ENCODE results near the gene THOC5.
"Not testable (repeated sequence)": the region's sequence is repeated elsewhere in the genome, so short reads cannot be mapped to it uniquely, and the experiment has no call there.

THOC5 gene

DNA sequence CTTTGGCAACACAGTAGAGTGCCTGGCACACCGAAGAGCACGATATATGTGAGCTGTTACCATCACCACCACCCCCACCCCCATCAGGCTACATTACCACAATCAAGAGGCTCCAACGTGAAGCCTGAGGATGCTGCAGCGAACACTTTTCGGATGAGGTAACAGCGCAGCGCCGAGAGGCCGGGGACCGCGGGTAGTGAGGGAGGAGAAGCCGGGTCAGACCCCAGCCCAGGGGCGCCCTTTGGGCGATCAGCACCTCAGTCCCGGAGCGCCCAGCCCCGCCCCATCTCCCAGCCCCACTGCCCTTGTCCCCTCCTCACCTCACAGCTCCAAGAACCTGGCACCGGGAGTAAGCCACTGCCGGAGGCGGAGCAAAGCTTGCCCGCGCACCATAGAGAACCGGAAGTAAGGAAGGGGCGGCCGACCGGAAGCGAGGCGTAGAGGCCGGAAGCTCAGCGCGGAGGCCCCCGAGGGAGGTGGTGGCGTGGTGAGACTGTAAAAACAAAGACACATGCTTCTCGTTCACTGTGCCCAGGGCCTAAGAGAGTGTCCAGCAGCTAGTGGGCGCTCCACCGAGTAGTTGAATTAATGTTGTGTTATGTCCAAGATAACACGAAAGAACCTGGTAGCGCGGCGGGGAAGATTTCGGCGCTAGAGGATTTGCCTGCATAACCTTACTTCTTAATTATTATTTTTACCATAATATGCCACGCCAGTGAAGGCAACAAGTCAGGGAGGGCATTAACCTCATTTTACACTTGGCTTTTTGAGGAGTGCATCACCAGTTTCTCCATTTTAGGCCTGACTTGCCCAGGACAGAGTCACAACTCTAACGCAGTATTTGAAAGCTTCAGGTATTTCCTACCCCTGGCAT, at the start of gene THOC5:
Gene THOC5, minus strand, starts transcription at position 407 of the 874 bp plus-strand sequence. CDS start 4,610 bp downstream, outside the sequence.
- DNase-seq = peak; percentile 85

DNA sequence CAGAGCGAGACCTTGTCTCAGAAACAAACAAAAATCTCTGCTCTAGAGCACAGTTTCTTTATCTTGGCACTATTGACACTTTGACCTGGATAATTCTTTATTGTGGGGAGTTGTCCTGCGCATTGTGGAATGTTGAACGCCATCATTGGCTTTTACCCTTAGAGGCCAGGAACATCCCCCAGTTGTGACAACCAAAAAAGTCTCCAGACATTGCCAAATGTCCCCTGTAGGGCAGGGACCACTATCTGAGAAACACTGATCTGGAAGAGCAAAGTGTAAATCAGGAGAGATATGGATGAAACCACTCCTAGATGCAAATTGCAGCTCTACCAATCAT, 45.1 kb upstream of the THOC5 start:
- DNase-seq = no peak

DNA sequence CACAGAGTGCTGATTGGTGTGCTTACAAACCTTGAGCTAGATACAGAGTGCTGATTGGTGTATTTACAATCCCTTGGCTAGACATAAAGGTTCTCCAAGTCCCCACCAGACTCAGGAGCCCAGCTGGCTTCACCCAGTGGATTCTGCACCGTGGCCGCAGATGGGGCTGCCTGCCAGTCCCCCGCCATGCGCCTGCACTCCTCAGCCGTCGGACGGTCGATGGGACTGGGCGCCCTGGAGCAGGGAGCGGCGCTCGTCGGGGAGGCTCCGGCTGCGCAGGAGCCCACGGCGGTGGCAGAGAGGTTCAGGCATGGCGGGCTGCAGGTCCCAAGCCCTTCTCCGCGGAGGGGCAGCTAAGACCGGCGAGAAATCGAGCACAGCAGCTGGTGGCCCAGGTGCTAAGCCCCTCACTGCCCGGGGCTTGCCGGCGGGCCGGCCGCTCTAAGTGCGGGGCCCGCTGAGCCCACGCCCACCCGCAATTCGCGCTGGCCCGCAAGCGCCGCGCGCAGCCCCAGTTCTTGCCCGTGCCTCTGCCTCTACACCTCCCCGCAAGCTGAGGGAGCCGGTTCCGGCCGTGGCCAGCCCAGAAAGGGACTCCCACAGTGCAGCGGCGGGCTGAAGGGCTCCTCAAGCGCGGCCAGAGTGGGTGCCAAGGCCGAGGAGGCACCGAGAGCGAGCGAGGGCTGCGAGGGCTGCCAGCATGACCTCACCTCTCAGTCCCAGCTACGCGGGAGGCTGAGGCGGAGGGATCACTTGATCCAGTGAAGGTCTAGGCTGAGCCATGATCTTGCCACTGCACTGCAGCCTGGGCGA, 44.5 kb upstream of the THOC5 start:
- not testable (repeated sequence) for DNase-seq

DNA sequence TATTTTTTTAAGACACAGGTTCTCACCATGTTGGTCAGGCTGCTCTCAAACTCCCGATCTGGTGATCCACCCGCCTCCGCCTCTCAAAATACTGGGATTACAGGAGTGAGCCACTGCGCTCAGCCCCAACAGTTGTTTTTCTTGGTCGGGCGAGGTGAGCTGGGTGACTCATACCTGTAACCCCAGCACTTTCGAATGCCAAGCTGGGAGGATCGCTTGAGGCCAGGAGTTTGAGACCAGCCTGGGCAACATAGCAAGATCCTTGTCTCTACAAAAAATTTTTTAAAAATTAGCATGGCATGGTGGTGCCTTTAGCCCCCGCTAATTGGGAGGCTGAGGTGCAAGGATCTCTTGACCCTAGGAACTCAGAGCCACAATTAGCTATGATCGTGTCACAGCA, 42.9 kb upstream of the THOC5 start:
- DNase-seq = no peak

DNA sequence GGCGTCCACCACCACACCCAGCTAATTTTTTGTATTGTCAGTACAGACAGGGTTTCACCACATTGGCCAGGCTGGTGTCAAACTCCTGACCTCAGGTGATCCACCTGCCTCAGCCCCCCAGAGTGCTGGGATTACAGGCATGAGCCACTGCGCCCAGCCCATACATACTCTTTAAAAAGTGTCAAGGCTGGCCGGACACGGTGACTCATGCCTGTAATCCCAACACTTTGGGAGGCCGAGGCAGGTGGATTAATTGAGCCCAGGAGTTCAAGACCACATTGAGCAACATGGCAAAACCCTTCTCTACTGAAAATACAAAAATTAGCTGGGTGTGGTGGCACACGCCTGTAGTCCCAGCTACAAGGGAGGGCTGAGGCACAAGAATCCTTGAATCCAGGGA, 40.9 kb upstream of the THOC5 start:
- not testable (repeated sequence) for DNase-seq

DNA sequence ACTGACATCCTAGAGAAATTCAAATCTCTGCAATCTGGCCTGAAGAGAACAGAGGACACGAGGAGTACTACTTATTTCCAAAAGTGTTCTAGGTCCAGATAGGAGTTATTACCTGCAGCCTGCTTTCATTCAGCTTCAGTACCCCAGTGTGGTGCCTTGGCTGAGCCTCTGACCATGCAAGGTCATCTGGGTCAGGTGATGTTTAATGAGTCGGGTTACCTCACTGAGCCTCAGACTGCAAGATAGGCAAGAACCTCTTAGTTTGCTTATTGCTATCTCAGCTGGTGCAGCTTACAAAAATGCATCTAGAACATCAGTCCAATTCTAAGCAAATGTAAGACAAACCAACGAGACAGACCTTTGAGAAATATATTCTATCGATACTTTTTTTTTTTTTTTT, 40.4 kb upstream of the THOC5 start:
- no peak for DNase-seq

DNA sequence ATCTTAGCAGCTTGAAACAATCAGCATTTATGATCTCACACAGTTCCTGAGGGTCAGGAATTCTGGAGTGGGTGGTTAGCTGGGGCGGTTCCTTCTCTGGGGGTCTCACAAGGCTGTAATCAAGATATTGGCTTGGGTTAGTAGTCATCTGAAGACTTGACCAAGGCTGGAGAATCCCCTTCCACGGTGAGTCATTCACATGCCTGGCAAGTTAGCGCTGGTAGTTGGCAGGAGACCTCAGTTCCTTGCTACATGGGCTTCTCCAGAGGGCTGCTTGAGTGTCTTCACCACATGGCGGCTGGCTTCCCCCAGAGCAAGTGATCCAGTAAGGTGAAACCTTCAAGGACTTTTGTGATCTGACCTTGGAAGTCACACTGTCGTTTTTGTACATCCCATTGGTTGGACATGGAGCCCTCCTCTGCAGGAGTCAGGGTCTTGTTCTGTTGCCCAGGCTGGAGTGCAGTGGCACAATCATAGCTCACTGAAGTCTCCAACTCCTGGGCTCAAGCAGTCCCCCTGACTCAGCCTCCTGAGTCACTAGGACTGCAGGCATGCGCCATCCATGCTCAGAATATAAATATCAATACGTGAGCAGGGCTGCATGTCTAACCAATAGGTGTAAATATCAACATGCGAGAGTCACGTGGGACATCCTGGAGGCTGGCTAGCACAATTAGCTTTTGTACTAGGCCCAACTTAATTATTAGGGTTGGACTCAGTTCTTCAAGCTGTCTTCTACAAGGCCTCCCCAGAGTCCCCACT, 34.6 kb upstream of the THOC5 start:
- no peak for DNase-seq

DNA sequence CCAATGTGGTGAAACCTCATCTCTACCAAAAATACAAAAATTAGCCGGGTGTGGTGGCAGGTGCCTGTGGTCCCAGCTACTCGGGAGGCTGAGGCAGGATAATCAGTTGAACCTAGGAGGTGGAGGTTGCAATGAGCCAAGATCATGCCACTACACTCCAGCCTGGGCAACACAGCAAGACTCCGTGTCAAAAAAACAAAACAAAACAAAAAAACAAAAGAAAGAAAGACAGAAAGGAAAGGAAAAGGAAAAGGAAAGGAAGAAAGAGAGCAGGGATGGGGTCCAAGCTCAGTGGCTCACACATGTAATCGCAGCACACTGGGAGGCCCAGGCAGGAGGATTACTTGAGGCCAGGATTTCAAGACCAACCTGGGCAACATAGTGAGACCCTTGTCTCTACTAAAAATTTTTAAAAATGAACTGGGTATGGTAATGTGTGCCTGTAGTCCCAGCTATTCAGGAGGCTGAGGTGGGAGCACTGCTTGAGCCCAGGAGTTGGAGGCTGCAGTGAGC, 32.7 kb upstream of the THOC5 start:
- not testable (repeated sequence) for DNase-seq

DNA sequence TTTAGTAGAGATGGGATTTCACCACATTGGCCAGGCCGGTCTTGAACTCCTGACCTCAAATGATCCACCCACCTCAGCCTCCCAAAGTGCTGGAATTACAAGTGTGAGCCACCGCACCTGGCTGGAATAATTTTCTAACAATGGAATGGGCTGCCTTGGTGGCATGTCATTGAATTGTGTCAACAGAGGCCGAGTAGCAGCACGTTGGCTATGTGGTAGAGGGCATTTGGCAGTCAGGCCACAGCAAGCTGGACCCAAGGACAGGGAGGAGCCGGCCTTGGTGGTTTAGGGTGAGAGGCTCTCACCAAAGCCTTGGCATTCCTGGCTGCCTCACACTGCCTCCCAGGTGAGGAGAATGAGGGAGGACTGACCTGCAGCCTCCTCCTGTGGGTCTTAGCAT, 31.4 kb upstream of the THOC5 start:
- DNase-seq = no peak

DNA sequence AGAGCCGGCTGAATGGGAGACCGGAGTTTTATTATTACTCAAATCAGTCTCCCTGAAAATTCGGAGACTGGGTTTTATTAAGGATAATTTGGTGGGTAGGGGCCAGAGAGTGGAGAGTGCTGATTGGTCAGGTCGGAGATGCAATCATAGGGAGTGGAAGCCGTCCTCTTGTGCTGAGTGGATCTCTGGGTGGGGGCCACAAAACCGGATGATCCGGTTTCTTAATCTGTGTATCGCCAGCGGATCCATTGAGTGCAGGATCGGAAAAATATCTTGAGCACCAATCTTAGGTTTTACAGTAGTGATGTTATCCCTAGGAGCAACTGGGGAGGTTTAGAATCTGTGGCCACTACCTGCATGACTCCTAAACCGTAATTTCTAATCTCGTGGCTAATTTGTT, 28.2 kb upstream of the THOC5 start:
- DNase-seq = no peak

DNA sequence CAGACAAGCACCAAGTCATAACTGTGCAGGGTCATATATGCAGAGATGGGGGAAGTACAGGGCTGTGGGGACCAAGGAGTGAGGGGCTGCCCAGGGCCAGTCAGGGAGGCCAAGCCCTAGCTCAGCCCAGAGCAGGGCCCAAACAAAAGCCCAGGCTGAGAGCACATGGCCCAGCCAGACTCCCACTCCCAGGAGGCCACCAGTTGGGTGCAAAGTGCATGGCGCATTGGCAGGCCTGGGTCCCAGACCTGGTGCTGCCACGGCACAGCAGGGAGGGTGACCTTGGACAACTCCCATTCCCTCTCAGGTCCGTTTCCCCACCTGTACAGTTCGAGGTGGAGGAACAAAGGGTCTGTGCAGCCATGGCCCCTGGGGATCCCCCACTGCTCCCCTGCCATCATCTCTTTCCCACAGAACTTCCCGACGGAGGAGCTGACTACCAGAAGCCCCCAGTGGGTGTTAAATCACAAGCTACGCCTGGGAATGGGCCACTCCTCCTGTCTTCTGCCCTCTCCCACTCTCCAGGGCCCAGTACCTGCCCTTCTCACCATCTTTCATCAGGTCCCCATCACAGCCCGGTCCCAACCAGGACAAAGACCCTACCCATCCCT, 26.7 kb upstream of the THOC5 start:
- no peak for DNase-seq

DNA sequence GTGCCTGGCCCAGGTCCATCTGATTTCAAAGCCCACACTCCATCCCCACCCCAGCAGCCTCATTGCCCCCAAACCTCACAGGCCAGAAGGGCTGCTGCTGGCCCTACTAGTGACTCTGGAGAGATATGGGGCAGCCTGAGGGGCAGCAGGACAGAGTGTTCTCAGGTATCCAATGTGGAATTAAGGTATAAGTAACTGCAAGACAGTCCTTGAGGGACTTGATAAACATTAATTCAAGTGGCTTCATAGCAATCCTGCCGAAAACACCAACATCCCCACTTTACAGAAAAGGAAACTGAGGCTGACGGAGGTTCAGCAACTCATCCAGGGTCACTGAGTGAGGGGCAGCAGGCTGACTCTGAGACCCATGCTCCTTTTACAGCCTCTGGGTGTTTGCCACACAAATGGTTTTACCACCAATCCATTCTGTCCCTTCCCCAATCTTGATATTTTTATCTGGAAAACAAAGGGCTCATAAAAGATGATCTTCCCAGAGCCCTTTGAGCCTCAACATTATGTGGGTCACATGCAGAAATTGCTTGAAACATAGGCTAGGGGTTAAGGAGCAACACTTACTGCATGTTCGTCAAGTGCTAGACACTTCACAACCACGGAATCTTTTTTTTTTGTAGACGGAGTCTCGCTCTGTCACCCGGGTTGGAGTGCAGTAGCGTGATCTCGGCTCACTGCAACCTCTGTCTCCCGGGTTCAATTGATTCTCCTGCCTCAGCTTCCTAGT, 25.1 kb upstream of the THOC5 start:
- no peak for DNase-seq

DNA sequence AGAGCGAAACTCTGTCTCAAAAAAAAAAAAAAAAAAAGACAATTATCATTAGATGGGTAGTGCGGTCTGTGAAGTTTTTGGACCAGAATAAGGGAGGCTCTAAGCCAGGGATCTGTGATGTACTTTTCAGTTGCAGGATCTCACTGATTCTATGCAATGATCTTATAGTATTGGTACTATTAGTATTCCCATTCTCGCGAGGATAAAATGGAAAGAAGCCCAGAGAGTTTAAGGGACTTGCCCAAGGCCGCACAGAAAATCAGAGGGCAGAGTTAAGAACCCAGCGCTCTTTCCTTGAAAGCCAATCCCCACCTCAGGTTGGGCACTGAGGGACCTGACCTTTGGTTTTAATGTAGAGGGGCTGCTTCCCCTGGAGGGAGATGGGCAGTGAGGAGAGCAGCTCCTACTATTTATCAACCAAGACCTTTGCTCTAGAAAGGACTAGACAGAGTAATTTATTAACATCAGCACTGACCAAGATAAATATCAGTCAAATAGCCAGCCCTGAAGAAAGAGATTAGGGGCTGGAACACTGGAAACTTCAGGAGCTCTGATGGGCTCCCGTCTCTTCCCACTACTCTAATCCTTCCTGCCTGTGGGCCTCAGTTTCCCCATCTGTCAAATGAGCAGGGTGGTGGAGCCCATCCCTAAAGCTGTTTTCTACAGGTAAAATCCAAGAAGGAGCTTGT, 21.3 kb upstream of the THOC5 start:
- DNase-seq = no peak

DNA sequence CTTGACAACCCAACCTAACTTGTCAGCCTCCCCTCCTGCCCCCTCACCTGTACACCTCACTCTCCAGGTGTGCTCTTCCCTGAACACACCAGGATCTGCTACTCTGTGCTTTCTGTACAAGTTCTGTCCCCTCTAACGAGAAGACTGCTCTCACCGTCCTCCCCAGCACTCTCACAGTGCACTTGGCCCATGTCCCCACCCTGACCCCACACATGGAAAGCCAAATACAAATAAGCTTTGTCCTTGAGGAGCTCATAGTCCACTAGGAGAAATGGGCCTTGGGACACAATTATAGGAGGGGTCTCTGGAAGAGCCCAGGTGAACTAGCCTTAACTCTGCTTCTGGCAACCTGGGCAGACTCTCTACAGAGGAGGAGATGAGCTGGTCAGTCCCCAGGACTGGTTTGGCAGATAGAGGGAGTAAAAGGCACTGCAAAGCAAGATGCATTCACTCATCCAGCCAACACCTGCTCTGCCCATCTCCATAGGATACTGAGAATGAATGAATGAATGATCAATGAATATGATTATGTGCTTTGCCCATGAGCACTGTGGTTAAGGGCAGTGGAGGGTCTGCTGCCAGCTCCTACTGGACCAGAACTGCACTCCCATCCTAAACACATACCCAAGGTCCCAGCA, 17.5 kb upstream of the THOC5 start:
- no peak for DNase-seq

DNA sequence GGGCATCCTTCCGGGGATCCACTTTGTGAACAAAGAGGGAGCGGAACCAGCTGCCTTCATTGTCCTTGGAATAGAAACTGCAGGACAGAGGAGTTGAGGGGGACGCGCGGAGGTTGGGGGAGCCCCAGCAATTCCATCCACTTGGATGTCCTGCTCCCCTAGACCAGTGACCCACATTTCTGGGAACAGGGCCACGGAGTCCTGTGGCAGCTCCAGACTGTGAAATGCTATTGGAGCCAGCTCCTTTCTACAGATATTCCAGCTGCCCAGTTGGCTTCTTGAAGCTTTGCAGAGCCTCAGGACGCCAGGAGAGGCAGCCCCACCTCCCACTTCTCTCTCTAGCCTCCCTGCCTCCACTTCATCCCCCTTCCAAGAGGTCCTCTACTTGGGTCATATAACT, 16.9 kb upstream of the THOC5 start:
- no peak for DNase-seq

DNA sequence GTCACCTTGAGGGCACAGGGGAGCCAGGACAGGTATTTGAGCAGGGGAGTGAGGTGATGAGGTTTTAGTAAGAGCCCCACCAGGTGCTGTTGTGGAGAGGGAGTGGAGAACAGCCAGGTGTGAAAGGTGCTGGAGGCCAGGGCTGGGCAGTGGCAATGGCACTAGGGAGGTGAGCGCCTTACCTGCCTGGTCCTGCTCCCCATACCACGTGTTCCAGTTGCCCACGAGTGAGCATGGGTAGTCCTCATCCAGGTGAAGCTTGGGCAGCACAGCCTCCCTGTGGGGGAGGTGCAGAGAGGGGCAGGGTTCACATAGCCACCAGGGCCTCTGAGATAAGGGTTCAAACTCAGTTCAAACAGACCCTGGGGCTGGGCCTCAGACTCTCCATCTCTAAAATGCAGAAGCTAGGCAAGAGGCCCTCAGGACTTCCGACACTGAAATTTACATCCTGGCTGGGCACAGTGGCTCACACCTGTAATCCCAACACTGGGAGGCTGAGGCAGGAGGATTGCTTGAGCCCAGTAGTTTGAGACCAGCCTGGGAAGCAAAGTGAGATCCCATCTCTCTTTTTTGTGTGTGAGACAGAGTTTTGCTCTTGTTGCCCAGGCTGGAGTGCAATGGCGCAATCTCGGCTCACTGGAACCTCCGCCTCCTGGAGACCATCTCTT, 15.6 kb upstream of the THOC5 start:
- no peak for DNase-seq

DNA sequence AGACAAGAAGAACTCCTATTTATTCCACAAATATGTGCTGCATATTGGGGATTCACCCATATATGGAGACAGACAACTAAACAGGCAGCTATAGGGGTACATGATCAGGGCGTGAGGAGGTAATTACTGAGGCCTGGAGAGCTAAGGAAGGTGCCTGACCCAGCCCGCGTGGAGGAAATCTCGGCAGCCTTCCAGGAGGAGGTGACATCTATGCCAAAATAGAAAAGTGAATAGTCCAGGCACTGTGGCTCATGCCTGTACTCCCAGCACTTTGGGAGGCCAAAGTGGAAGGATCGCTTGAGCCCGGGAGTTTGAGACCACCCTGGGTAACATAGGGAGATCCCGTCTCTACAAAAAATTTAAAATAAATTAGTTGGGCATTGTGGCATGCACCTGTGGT, 13.8 kb upstream of the THOC5 start:
- DNase-seq = no peak

DNA sequence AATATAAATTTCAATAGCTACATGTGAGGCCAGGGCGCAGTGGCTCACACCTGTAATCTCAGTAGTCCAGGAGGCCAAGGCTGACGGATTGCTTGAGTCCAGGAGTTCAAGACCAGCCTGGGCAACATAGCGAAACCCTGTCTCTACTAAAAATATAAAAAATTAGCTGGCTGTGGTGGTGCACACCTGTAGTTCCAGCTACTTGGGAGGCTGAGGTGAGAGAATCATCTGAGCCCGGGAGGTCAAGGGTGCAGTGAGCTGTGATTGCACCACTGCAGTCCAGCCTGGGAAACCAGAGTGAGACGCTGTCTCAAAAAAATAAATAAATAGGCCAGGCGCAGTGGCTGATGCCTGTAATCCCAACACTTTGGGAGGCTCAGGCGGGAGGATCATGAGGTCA, 13.0 kb upstream of the THOC5 start:
- DNase-seq = not testable (repeated sequence)

DNA sequence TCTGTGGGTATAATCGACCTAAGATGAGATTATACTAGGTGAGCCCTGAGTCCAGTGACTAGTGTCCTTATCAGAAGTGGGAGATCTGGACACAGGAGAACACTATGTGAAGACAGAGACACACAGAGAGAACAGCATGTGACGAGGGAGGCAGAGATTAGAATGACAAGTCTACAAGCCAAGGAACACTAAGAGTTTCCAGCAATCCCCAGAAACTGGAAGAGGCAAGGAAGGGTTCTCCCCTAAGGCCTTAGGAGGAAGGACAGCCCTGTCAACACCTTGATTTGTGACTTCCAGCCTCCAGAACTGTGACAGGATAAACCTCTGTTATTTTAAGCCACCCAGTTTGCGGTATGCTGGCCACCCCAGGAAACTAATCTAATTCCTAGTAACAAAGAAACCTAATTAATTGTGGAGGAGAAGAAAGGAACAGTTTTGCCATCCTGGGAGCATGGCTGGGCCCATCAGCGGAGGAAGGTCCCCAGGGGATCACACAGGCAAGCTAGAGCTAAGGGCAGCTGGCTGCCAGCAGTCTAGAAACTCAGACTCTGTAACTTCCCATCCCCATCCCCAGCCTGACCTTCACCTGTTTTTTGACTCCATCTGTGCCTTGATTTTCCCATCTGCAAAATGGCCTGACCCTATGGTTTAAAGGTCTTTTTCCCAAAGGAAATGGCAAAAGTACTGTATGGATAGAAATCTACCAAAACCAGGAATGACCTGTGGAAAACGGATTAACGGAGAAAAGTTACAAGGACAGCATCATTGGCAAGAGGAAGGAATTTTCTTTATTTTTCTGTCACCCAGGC, 10.3 kb upstream of the THOC5 start:
- no peak for DNase-seq

Measured in stimulated activated CD4-positive, alpha-beta T cell treated with anti-CD3 and anti-CD28 coated beads, Interleukin-12 subunit alpha, Interleukin-12 subunit beta, amount 100 ng/mL, for 4 hours (primary cell).